ENCODE measurements around the gene TRMT10B.
"Not testable (repeated sequence)": the region's sequence is repeated elsewhere in the genome, so short reads cannot be mapped to it uniquely, and the experiment has no call there.

DNA sequence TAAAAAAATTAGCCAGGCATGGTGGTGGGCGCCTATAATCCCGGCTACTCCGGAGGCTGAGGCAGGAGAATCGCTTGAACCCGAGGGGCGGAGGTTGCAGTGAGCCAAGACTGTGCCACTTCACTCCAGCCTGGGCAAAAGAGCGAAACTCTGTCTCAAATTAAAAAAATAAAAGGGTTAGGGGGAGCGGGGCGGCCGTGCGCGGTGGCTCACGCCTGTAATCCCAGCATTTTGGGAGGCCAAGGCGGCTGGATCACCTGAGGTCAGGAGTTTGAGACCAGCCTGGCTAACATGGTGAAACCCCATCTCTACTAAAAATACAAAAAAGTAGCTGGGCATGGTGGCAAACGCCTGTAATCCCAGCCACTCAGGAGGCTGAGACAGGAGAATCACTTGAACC lies 56.1 kb downstream of the TRMT10B start:
- TF ChIP-seq MYNN (tag by site-specific recombination; IDR thresholded peaks at IDR 0.05; ENCODE audit: borderline replicate concordance); ZFP3 (tag by site-specific recombination; IDR thresholded peaks at IDR 0.05; ENCODE audit: low read depth); ZNF266 (tag by site-specific recombination; IDR thresholded peaks at IDR 0.05; ENCODE audit: low read depth); IKZF3 (tag by site-specific recombination; IDR thresholded peaks at IDR 0.05); ZNF670 (tag by site-specific recombination; IDR thresholded peaks at IDR 0.05; ENCODE audit: low read depth); ZNF274 (IDR thresholded peaks at IDR 0.05; ENCODE audit: low read length); ZNF274 (tag by site-specific recombination; IDR thresholded peaks at IDR 0.05; ENCODE audit: borderline replicate concordance); ZNF184 (tag by site-specific recombination; IDR thresholded peaks at IDR 0.05); ZNF561 (tag by site-specific recombination; IDR thresholded peaks at IDR 0.05; ENCODE audit: borderline replicate concordance); ZXDB (tag by site-specific recombination; IDR thresholded peaks at IDR 0.05): not testable (repeated sequence)
- TF ChIP-seq, protein P1, sequence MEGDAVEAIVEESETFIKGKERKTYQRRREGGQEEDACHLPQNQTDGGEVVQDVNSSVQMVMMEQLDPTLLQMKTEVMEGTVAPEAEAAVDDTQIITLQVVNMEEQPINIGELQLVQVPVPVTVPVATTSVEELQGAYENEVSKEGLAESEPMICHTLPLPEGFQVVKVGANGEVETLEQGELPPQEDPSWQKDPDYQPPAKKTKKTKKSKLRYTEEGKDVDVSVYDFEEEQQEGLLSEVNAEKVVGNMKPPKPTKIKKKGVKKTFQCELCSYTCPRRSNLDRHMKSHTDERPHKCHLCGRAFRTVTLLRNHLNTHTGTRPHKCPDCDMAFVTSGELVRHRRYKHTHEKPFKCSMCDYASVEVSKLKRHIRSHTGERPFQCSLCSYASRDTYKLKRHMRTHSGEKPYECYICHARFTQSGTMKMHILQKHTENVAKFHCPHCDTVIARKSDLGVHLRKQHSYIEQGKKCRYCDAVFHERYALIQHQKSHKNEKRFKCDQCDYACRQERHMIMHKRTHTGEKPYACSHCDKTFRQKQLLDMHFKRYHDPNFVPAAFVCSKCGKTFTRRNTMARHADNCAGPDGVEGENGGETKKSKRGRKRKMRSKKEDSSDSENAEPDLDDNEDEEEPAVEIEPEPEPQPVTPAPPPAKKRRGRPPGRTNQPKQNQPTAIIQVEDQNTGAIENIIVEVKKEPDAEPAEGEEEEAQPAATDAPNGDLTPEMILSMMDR (tag by site-specific recombination; IDR thresholded peaks at IDR 0.05), result not testable (repeated sequence)
- TF ChIP-seq, protein P2, sequence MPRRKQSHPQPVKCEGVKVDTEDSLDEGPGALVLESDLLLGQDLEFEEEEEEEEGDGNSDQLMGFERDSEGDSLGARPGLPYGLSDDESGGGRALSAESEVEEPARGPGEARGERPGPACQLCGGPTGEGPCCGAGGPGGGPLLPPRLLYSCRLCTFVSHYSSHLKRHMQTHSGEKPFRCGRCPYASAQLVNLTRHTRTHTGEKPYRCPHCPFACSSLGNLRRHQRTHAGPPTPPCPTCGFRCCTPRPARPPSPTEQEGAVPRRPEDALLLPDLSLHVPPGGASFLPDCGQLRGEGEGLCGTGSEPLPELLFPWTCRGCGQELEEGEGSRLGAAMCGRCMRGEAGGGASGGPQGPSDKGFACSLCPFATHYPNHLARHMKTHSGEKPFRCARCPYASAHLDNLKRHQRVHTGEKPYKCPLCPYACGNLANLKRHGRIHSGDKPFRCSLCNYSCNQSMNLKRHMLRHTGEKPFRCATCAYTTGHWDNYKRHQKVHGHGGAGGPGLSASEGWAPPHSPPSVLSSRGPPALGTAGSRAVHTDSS (tag by site-specific recombination; IDR thresholded peaks at IDR 0.05), result not testable (repeated sequence)
